ENCODE data around the gene PAPLN.

Gene PAPLN

DNA sequence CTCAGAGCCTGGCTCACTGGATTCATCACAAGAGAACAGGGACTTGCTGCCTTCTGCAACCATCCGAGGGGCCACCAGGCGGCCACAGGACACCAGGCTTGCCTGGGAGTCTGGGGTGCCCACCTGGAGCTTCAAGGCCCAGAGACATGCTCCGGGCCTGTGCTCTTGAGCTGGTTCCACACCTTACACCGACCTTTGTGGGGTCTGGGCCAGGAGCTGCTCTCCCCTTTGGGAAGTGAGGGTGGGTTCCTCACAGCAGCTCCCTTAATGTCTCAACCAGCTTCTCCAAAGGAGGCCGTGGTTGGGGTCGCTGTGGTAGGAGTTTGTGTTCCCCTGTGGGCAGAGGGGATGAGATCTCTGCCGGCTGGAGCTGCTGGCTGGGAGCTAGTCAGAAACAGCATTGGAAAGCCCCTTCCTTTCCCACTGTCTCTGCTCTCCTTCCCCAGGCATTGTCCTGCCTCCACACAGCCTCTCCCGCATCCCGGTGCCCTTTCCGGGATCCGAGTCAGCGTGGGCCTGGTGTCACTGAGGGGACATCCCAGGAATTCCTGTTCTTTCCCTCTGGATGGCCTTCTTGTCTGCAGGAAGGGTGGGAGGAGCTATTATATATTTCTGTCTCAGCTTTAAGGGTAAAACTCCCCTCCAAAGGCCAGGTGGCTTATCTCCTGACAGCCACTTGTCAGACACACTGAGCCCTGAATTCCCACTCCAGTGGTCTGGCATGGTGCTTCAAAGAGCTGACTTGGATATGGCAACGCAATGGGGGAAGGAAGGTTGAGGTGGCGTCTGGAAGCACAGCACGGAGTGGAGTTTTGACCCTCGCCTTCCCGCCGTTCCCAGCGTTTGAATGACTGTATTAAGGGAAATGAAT lies 5.1 kb upstream of the PAPLN start:
- DNase-seq: no peak

- no peak for DNase-seq
These were observed 4.3 kb upstream of the PAPLN start for GRCh38 chr14:73232984-73233383.

- DNase-seq: no peak
These were observed 3.7 kb upstream of the PAPLN start for GRCh38 chr14:73233564-73233963.

- DNase-seq: no peak
These were observed 3.3 kb upstream of the PAPLN start for GRCh38 chr14:73234029-73234428.

- no peak for DNase-seq
These were observed 2.5 kb upstream of the PAPLN start for GRCh38 chr14:73234586-73235394.

GRCh38 chr14:73235531-73236155 lies 1.7 kb upstream of the PAPLN start:
- DNase-seq: no peak

- DNase-seq: no peak
These were observed 1.1 kb upstream of the PAPLN start for GRCh38 chr14:73236157-73236556.

DNA sequence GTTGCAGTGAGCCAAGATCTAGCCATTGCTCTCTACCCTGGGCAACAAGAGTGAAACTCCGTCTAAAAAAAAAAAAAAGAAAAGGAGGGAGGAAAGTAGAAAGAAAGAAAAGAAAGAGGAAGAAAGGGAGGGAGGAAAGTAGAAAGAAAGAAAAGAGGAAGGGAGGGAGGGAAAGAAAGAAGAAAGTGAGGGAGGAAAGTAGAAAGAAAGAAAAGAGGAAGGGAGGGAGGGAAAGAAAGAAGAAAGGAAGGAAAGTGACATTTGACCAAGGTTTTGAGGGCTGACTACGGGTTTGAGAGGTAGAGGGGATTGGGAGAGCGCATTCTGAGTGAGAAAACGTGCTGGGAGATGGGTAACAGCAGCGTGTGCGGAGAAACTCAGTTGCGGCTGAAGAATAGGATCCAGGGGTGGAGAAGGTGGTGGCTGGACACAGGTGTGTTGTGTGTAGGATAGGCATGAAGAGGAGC lies 521 bp upstream of the PAPLN start:
- no peak for DNase-seq

DNA sequence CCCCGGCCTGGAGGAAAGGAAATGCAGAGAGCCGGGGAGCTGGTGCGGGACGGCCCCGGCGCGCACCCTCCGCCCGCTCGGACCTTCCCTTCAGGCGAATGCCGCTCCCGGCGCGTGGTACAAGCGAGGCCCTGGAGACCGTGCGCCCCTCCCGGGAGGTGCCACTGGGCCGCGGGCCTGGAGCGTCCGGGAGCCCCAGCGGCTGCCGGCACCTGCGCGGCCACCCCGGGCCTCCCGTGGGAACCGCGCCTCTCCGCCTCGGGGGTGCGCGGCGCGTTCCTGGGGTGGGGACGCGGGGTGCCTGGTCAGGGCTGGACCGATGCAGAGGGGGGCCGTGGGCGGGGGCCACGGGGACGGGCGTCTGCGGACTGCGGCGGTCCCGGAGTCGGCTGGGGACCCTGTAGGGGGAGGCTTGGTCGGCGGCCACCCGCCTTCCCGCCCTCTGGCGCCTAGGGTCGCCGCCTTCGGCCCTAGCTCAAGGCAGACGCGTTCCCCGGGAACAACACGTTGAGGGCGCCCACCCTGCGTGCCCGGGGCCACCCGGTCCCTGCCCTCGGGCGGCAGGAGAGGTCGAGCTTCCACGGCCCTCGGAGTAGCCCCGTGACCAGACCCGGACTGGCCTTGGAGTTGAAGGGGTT lies 599 bp downstream of the PAPLN start:
- no peak for DNase-seq

DNA sequence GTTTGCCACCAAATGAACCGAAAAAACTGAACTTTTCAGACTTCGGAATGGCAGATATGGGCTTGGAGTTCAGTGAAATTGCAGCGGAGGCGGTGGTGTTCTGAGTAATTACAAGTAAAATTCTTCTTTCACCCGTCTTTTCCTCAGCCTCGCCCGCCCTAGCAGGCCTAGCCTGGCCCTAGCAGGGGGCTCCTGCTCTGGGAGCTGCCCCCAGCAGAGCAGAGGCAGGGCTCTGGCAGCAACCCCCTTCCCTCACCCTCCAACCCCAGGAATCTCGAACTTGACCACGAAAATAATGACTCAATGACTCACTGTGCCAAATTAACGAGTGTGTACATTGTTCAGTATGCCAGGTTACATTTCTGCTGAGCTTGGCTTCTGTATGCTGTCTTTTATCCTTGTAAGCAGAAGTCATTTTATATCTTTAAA lies 1.1 kb downstream of the PAPLN start:
- no peak for DNase-seq

DNA sequence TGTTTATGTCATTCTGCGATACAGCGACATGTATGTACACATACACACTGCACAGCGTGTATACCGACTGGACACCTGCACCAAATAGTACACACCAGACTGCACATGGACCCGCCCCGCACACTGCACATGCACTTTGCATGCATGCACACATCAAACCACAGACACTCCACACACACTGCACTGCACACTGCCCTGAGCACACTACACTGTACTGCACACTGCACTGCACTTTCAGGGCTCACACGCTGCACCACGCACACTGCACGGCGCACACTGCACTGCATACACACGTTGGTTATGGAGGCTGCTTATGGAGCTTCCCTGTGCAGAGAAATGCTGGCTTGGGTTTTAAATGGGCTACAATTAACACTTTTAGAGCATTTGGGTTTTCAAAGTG lies 1.6 kb downstream of the PAPLN start:
- no peak for DNase-seq

- no peak for DNase-seq
These were observed 2.3 kb downstream of the PAPLN start for GRCh38 chr14:73239393-73240241.

DNA sequence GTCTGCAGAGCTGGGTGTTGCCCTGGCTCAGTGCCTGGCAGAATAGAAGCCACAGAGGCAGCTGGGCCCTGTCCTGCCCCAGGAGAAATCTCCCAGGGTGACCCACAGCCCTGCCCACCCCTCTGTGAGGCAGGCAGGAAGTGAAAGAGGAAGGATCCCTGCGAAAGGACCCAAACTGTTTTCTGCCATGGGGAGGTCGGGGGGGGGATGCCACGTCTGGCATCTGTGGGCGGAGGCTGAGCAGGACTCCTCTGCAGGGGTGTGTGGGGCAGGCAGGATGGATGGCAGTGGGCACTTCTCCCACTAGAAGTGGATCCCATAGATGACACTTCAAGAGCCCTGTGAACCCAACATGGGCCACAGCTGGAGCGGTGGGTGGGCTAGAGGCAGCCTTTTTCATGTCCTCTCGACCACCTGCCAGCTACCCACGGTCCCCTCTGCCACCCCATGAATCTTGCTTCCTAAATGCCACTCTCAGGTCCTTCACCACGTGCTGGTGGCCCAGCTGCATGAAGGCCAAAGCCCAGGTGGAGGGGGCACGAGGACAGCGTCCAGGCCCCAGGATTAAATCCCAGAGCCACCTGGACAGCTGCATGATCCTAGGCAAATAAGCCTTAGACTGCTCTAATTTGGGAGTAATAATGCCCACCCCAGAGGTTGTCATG lies 3.6 kb downstream of the PAPLN start:
- DNase-seq: peak; percentile 80

- no peak for DNase-seq
These were observed 4.3 kb downstream of the PAPLN start for GRCh38 chr14:73241481-73242165.

GRCh38 chr14:73242357-73242901 lies 5.1 kb downstream of the PAPLN start:
- DNase-seq: peak; percentile 67

- no peak for DNase-seq
These were observed 6.0 kb downstream of the PAPLN start for GRCh38 chr14:73243341-73243740.

DNA sequence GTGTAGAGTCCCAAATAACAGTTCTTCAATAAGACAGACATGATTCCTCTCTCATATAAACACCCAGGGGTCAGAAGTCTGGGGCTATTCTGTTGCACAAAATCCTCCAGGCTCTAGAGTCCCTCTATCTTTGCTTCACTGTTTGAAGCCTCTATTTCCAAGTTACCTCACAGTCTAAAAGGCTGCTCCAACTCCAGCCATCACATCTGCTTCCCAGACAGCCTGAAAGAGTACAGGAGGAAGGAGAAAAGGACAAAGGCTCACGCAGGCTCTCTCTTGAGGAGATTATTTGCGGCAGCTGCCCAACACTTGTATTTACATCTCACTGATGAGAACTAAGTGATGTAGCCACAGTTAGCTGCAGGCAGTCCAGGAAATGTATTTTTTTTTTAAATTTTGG lies 6.4 kb downstream of the PAPLN start:
- no peak for DNase-seq

DNA sequence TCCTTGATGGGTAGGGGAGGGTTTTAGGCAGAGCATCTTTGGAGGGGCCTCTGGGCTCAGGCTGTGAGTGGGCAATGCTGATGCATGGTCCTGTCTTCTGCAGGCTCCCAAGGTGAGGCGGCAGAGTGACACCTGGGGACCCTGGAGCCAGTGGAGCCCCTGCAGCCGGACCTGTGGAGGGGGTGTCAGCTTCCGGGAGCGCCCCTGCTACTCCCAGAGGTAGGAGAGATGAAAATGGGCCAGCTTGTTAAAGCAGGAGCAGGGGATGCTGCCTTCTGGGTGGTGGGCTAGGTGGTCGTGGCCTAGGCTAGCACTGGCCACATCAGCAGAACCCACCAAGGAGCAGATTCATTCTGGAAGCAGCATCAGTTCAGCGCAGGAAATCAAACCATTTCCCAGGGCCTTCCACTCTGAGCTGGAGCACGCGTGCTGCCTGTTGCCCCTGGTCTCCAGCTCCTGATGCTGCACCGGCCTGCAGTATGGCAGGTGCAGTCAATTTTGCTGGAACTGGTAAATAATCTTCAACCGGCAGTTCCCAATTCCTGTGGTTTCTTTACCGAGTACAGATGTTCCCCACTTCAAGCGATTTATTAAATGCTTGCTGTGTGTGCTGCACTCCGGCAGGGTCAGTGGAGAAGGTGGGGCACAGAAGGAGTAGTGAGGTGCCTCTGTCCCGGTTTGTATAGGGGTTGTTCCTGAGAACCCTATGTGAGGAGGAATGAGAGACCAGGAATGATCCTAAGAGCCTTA lies 7.4 kb downstream of the PAPLN start:
- DNase-seq: no peak

DNA sequence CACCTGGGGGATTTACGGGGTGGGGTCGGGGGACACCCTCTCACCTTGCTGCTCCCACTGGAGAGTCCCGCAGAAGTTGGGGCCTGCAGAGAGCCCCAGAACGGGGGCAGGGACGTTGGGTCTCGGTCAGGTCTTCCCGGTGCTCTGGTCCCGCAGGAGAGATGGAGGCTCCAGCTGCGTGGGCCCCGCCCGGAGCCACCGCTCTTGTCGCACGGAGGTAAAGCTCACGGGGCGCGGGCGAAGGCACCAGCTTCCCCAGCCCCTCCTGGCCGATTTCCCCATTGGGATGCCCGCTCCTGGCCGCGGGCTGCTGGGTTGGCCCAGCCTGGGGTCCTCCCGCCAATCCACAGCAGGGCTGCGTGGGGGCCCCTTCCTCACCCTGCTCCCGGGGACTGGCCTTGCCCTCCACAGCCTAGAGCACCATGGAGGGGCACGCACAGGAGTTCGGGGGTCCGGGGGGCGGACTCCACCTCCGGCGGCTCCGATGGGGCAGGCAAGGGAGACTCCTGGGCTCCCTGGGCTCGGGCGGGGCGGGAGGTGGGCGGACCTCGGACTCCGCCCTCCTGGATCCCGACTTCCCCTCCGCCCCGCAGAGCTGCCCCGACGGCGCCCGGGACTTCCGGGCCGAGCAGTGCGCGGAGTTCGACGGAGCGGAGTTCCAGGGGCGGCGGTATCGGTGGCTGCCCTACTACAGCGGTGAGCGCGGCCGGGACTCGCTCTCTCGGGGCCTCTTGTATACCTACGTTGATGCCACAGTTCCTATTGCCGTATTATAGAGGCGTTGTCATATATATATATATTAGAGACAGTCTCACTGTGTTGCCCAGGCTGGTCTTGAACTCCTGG lies 8.4 kb downstream of the PAPLN start:
- DNase-seq: peak; percentile 87
